ENCODE data around the gene RIMS4. TPM values are rescaled to one million over a fixed set of nuclear protein-coding genes. Genes with fewer than 3 reads are reported as not detected.

Gene RIMS4
- polyA plus RNA-seq, 1 experiment: not detected

GRCh38 chr20:44719841-44720240 is 90.5 kb downstream of the RIMS4 start:
- no peaks in the 10 kb centered on the region for H3K36me3 ChIP-seq (ENCODE audit: control insufficient read depth, insufficient read depth, low read length)
- no peaks in the 10 kb centered on the region for H3K27me3 ChIP-seq (ENCODE audit: control insufficient read depth, insufficient read depth, low read length)
- ChIA-PET POLR2A (no interaction called here), CTCF (interaction anchor here (3.8 kb wide), 1 partner anchor 34 kb away, joined by 19 read pairs; no protein-coding TSS in a partner anchor)
- no peak for TF ChIP-seq CTCF (IDR thresholded peaks at IDR 0.05; ENCODE audit: insufficient read depth, low read depth, low read length)
- H3K4me3 ChIP-seq (ENCODE audit: low read depth, low read length): no peak overlapping the region
- DNase-seq (ENCODE audit: low read depth): no peak

GRCh38 chr20:44717986-44718385 is 92.4 kb downstream of the RIMS4 start:
- no peak for DNase-seq (ENCODE audit: low read depth)
- POLR2A ChIA-PET: no interaction called here
- CTCF ChIA-PET: interaction anchor here (0.8 to 1.9 kb wide), 7 partner anchors 9 to 29 kb away, joined by 3 to 5 read pairs (median 4); no protein-coding TSS in a partner anchor
- TF ChIP-seq CTCF (IDR thresholded peaks at IDR 0.05; ENCODE audit: insufficient read depth, low read depth, low read length): peak; percentile 46
- Histone ChIP-seq H3K27me3 (ENCODE audit: control insufficient read depth, insufficient read depth, low read length) (no peaks in the 10 kb centered on the region), H3K36me3 (ENCODE audit: control insufficient read depth, insufficient read depth, low read length) (no peaks in the 10 kb centered on the region), H3K4me3 (ENCODE audit: low read depth, low read length) (no peak overlapping the region)

GRCh38 chr20:44716309-44717106 is 93.8 kb downstream of the RIMS4 start:
- ChIA-PET CTCF (interaction anchor here (1.1 to 1.5 kb wide), 6 partner anchors 8 to 33 kb away, joined by 3 to 5 read pairs (median 4); no protein-coding TSS in a partner anchor), POLR2A (no interaction called here)
- Histone ChIP-seq H3K36me3 (ENCODE audit: control insufficient read depth, insufficient read depth, low read length) (no peaks in the 10 kb centered on the region), H3K4me3 (ENCODE audit: low read depth, low read length) (no peak overlapping the region), H3K27me3 (ENCODE audit: control insufficient read depth, insufficient read depth, low read length) (no peaks in the 10 kb centered on the region)
- TF ChIP-seq CTCF (IDR thresholded peaks at IDR 0.05; ENCODE audit: insufficient read depth, low read depth, low read length): no peak
- no peak for DNase-seq (ENCODE audit: low read depth)

- DNase-seq (ENCODE audit: low read depth): no peak
- Histone ChIP-seq H3K27me3 (ENCODE audit: control insufficient read depth, insufficient read depth, low read length) (no peaks in the 10 kb centered on the region), H3K4me3 (ENCODE audit: low read depth, low read length) (no peak overlapping the region), H3K36me3 (ENCODE audit: control insufficient read depth, insufficient read depth, low read length) (no peaks in the 10 kb centered on the region)
- TF ChIP-seq CTCF (IDR thresholded peaks at IDR 0.05; ENCODE audit: insufficient read depth, low read depth, low read length): no peak
- POLR2A ChIA-PET: no interaction called here
- CTCF ChIA-PET: interaction anchor here (1.1 to 1.4 kb wide), 3 partner anchors 9 to 32 kb away, joined by 3 to 4 read pairs (median 3); no protein-coding TSS in a partner anchor
These were observed 94.6 kb downstream of the RIMS4 start for GRCh38 chr20:44715499-44716308.
